OCI-M2 (cell line): ENCODE data around the gene ATP1A1.

Source experiments
- DNase-seq: peaks from one replicate; lab custom pipeline; 2025; ENCODE audit not compliant: unreplicated experiment; lab: John Stamatoyannopoulos, UW

ATP1A1 gene

DNA sequence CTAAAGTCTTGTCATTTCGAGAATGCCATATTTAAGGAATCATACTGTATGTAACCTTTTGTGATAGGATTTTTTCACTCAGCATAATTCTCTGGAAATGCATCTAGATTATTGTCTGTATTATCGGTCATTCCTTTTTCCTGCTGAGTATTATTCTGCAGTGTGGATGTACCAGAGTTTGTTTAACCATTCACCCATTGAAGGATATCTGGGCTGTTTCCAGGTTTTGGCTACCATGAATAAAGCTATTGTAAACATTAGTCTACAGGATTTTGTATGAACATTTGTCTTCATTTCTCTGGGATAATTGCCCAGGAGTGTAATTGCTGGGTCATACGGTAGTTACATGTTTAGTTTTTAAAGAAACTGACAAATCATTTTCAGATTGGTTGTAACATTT is 61.8 kb downstream of the ATP1A1 start:
- no peak for DNase-seq

DNA sequence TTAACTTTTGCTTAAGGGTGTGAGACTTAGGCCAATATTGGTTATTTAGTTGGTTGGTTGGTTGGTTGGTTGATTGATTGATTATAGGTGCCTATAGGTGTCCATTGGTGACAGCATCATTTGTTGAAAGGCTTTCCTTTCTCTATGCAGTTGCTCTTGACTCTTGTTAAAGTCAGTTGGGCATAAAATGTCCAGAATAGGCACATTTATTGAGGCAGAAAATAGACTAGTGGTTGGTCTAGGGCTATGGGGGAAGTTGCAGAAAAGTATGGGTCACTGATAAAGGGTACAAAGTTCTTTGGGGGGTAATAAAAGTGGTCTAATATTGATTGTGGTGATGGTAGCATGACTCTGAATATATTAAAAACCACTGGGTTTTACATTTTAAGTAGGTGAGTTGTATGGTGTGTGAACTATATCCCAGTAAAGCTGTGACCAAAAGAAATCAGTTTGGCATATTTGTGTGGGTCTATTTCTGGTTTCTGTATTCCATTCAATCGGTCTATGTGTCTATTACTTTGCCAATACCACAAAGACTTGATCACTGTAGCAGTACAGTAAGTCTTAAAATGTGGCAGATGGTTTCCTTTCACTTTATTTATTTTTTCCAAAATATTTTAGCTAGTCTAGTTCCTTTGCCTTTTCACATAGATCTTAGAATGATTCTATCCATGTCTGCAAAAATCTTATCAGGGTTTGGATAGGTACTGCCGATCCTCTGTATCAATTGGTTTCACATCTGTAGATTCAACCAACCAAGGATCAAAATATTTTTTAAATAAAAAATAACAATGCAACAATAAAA is 63.0 kb downstream of the ATP1A1 start:
- DNase-seq = no peak

- no peak for DNase-seq
These were observed 63.5 kb downstream of the ATP1A1 start for GRCh38 chr1:116436611-116436970.

GRCh38 chr1:116439701-116440100 is 66.7 kb downstream of the ATP1A1 start:
- no peak for DNase-seq

- DNase-seq = no peak
These were observed 67.7 kb downstream of the ATP1A1 start for GRCh38 chr1:116440731-116441130.

- DNase-seq = no peak
These were observed 72.5 kb downstream of the ATP1A1 start for GRCh38 chr1:116445534-116445933.

DNA sequence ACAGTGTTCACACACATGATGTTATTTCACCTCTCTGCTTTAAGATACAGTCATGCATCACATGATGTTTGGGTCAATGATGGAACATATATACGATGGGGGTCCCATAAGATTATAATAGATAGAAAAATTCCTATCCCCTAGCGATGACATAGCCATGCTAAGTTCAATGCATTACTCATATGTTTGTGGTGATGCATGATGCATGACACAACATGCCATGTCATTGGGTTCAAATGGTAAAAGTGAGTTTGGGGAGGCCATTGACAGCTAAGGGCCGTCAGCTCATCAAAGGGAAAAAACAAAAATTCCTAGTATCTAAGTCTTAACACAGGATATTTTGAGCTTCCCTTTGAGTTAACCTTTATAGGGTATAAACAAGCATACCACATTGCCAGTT is 73.6 kb downstream of the ATP1A1 start:
- no peak for DNase-seq

GRCh38 chr1:116448785-116449385 is 75.8 kb downstream of the ATP1A1 start:
- no peak for DNase-seq

DNA sequence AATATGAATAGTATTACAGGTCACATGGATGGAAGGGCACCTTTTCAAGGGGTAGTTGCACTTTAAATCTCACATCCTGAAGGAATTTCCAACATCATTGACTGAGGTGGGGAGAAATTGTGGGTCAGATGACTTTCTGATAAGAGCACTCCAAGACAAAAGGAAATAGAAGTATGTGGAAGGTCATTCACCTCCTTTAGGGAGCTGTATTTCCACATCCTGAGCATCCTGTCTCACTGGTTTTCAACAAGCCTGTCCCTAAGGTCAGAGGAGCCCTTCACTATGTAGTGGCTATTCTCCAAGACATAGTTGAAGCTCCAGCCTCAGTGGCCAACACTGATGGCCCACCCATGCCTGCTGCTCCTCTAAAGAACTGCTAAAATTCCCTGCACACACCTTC is 76.5 kb downstream of the ATP1A1 start:
- DNase-seq = no peak

- no peak for DNase-seq
These were observed 78.7 kb downstream of the ATP1A1 start for GRCh38 chr1:116451702-116452101.

- no peak for DNase-seq
These were observed 80.4 kb downstream of the ATP1A1 start for GRCh38 chr1:116453481-116453880.

GRCh38 chr1:116453906-116454305 is 80.9 kb downstream of the ATP1A1 start:
- no peak for DNase-seq
